Adrenal gland (tissue), 5 donors: ENCODE measurements around the gene MEOX1.

Experiments used
- CTCF ChIP-seq, 6 experiments: fragments of 450-650 bp in 4 of 6; fragments of 200-600 bp in 2 of 6; sonication (generic) in 1 of 6; IDR thresholded peaks; 1 replicate in 5 of 6; 2 replicates in 1 of 6; pipeline versions ENCODE4 v1.5.1 to v1.8.0; 2016 to 2021; ENCODE audit warnings: antibody characterized with exemption in 6 of 6, mild to moderate bottlenecking in 2 of 6, moderate library complexity in 1 of 6
- POLR2A ChIP-seq, 2 donors: fragments of 450-650 bp; IDR thresholded peaks; one replicate each; pipeline ENCODE4 v1.6.1; 2017; ENCODE audit warnings: antibody characterized with exemption in 2 of 2, mild to moderate bottlenecking in 2 of 2, moderate library complexity in 1 of 2
- donor health status: DM: no; HTN: no; CAD: no.

- TF ChIP-seq POLR2A (IDR thresholded peaks at IDR 0.05) (no peak), CTCF (IDR thresholded peaks at IDR 0.05) (no peak)
These were observed 12.7 kb upstream of the MEOX1 start for GRCh38 chr17:43674394-43674793.
